ENCODE measurements around the gene SPAG5.
A peak's percentile ranks its signal among the peaks of the same experiment; 100 is the strongest.

Gene SPAG5

GRCh38 chr17:28547623-28548416 lies 51.0 kb downstream of the SPAG5 start:
- DNase-seq (ENCODE audit: low read depth in 1 of 2, low spot score in 1 of 2) = peak; percentile 27 to 40

- no peak for DNase-seq (ENCODE audit: low read depth in 1 of 2, low spot score in 1 of 2)
These were observed 51.7 kb downstream of the SPAG5 start for GRCh38 chr17:28547096-28547622.

GRCh38 chr17:28545787-28546415 lies 52.9 kb downstream of the SPAG5 start:
- DNase-seq (ENCODE audit: low read depth in 1 of 2, low spot score in 1 of 2) = no peak

GRCh38 chr17:28545141-28545503 lies 53.7 kb downstream of the SPAG5 start:
- no peak for DNase-seq (ENCODE audit: low read depth in 1 of 2, low spot score in 1 of 2)

- DNase-seq (ENCODE audit: low read depth in 1 of 2, low spot score in 1 of 2) = no peak
These were observed 54.3 kb downstream of the SPAG5 start for GRCh38 chr17:28544402-28545140.

- no peak for DNase-seq (ENCODE audit: low read depth in 1 of 2, low spot score in 1 of 2)
These were observed 57.4 kb downstream of the SPAG5 start for GRCh38 chr17:28541439-28541838.

- DNase-seq (ENCODE audit: low read depth in 1 of 2, low spot score in 1 of 2) = no peak
These were observed 58.6 kb downstream of the SPAG5 start for GRCh38 chr17:28540231-28540630.

GRCh38 chr17:28538296-28538895 lies 60.4 kb downstream of the SPAG5 start:
- DNase-seq (ENCODE audit: low read depth in 1 of 2, low spot score in 1 of 2) = no peak

GRCh38 chr17:28537219-28537610 lies 61.6 kb downstream of the SPAG5 start:
- DNase-seq (ENCODE audit: low read depth in 1 of 2, low spot score in 1 of 2) = no peak

- no peak for DNase-seq (ENCODE audit: low read depth in 1 of 2, low spot score in 1 of 2)
These were observed 62.1 kb downstream of the SPAG5 start for GRCh38 chr17:28536532-28537218.

GRCh38 chr17:28534740-28535375 lies 64.0 kb downstream of the SPAG5 start:
- no peak for DNase-seq (ENCODE audit: low read depth in 1 of 2, low spot score in 1 of 2)

- no peak for DNase-seq (ENCODE audit: low read depth in 1 of 2, low spot score in 1 of 2)
These were observed 65.6 kb downstream of the SPAG5 start for GRCh38 chr17:28533091-28533807.

- DNase-seq (ENCODE audit: low read depth in 1 of 2, low spot score in 1 of 2) = no peak
These were observed 66.5 kb downstream of the SPAG5 start for GRCh38 chr17:28532050-28532960.

- DNase-seq (ENCODE audit: low read depth in 1 of 2, low spot score in 1 of 2) = no peak
These were observed 67.9 kb downstream of the SPAG5 start for GRCh38 chr17:28530926-28531325.

GRCh38 chr17:28530250-28530649 lies 68.6 kb downstream of the SPAG5 start:
- no peak for DNase-seq (ENCODE audit: low read depth in 1 of 2, low spot score in 1 of 2)

- no peak for DNase-seq (ENCODE audit: low read depth in 1 of 2, low spot score in 1 of 2)
These were observed 69.8 kb downstream of the SPAG5 start for GRCh38 chr17:28529013-28529400.

- DNase-seq (ENCODE audit: low read depth in 1 of 2, low spot score in 1 of 2) = no peak
These were observed 70.4 kb downstream of the SPAG5 start for GRCh38 chr17:28528327-28529012.

- no peak for DNase-seq (ENCODE audit: low read depth in 1 of 2, low spot score in 1 of 2)
These were observed 71.0 kb downstream of the SPAG5 start for GRCh38 chr17:28527859-28528258.
